GM21390 (cell line): ENCODE data around the gene GATA3.

Experiments
- ATAC-seq: cut with Tn5 transposase; IDR thresholded peaks from one replicate; pipeline ENCODE4 v1.9.1; 2021; ENCODE audit not compliant: unreplicated experiment

The GATA3 gene

GRCh38 chr10:8063128-8063908 is 8.8 kb downstream of the GATA3 start:
- ATAC-seq: no peak

- ATAC-seq: no peak
Observed at GRCh38 chr10:8063935-8064334, 9.4 kb downstream of the GATA3 start.

- ATAC-seq: no peak
Observed at GRCh38 chr10:8064436-8064835, 9.9 kb downstream of the GATA3 start.

- ATAC-seq: no peak
Observed at GRCh38 chr10:8065651-8066050, 11.2 kb downstream of the GATA3 start.

GRCh38 chr10:8066124-8066523 is 11.6 kb downstream of the GATA3 start:
- ATAC-seq: no peak

GRCh38 chr10:8066797-8067196 is 12.3 kb downstream of the GATA3 start:
- no peak for ATAC-seq

- ATAC-seq: peak; percentile 63
Observed at GRCh38 chr10:8069108-8069507, 14.6 kb downstream of the GATA3 start.

- no peak for ATAC-seq
Observed at GRCh38 chr10:8069627-8070026, 15.1 kb downstream of the GATA3 start.

GRCh38 chr10:8070440-8070839 is 16.0 kb downstream of the GATA3 start:
- no peak for ATAC-seq

- no peak for ATAC-seq
Observed at GRCh38 chr10:8071006-8071405, 16.5 kb downstream of the GATA3 start.

- no peak for ATAC-seq
Observed at GRCh38 chr10:8071666-8072065, 17.2 kb downstream of the GATA3 start.

- ATAC-seq: no peak
Observed at GRCh38 chr10:8072211-8072610, 17.7 kb downstream of the GATA3 start.

- ATAC-seq: no peak
Observed at GRCh38 chr10:8073691-8074416, 19.4 kb downstream of the GATA3 start.

- no peak for ATAC-seq
Observed at GRCh38 chr10:8074881-8075280, 20.4 kb downstream of the GATA3 start.

- no peak for ATAC-seq
Observed at GRCh38 chr10:8075282-8076260, 21.1 kb downstream of the GATA3 start.

GRCh38 chr10:8076933-8077332 is 22.4 kb downstream of the GATA3 start:
- no peak for ATAC-seq

GRCh38 chr10:8078027-8078426 is 23.5 kb downstream of the GATA3 start:
- ATAC-seq: no peak

GRCh38 chr10:8079126-8079525 is 24.6 kb downstream of the GATA3 start:
- no peak for ATAC-seq

- ATAC-seq: no peak
Observed at GRCh38 chr10:8084799-8085198, 30.3 kb downstream of the GATA3 start.

- no peak for ATAC-seq
Observed at GRCh38 chr10:8085251-8085650, 30.8 kb downstream of the GATA3 start.

- ATAC-seq: no peak
Observed at GRCh38 chr10:8086315-8086714, 31.8 kb downstream of the GATA3 start.
